Right kidney (tissue), 1 donor: ENCODE measurements around the gene APOBEC3C.
"Not testable (repeated sequence)": the region's sequence is repeated elsewhere in the genome, so short reads cannot be mapped to it uniquely, and the experiment has no call there.

Source experiments
- DNase-seq: peaks from one replicate; pipeline ENCODE4 v3.0.0-alpha.2; 2016

The APOBEC3C gene

GRCh38 chr22:39063904-39064303 lies 49.8 kb downstream of the APOBEC3C start:
- DNase-seq: not testable (repeated sequence)

- DNase-seq: not testable (repeated sequence)
These were observed 52.6 kb downstream of the APOBEC3C start for GRCh38 chr22:39066442-39067276.

GRCh38 chr22:39068033-39068785 lies 54.2 kb downstream of the APOBEC3C start:
- no peak for DNase-seq
